ENCODE results near the gene ELP1. TPM values are rescaled to one million over a fixed set of nuclear protein-coding genes. Genes with fewer than 3 reads are reported as not detected.

Gene ELP1
- total RNA-seq, 4 donors from 2014 or later = 10.0 to 27.2 (median 19.1) TPM

- no peak overlapping the region for H3K4me3 ChIP-seq (ENCODE audit: low read depth, poor library complexity, severe bottlenecking)
- DNase-seq (ENCODE audit: low spot score in 2 of 2) = no peak
- WGBS, 2 donors = 85 to 93% methylated on average over 5 of the region's 5 CpGs
- intact Hi-C loops (cut with DNase I; ENCODE audit: low total_unique reads) = no loop called here
- no peak for TF ChIP-seq CTCF (IDR thresholded peaks at IDR 0.05)
- TF ChIP-seq POLR2A (IDR thresholded peaks at IDR 0.05) = no peak
Observed at GRCh38 chr9:108937561-108938305, 3.8 kb upstream of the ELP1 start.

GRCh38 chr9:108934323-108934893, 484 bp upstream of the ELP1 start, which contains the start of gene ABITRAM:
ABITRAM (plus strand) TSS chr9:108934400; CDS start chr9:108934487, 87 bp downstream.
- TF ChIP-seq CTCF (IDR thresholded peaks at IDR 0.05) = no peak
- peak within 1 kb of the TSS; percentile 89 for H3K4me3 ChIP-seq (ENCODE audit: low read depth, poor library complexity, severe bottlenecking)
- intact Hi-C loops (cut with DNase I; ENCODE audit: low total_unique reads) = no loop called here
- DNase-seq (ENCODE audit: low spot score in 2 of 2) = peak; percentile 49 to 89
- WGBS, 2 donors = 0 to 1% methylated on average over 24 to 38 of the region's 47 CpGs

- peak overlapping the region; percentile 89 for H3K4me3 ChIP-seq (ENCODE audit: low read depth, poor library complexity, severe bottlenecking)
- 1% methylated on average over 25 of the region's 25 CpGs for WGBS, 2 donors
- DNase-seq (ENCODE audit: low spot score in 2 of 2) = no peak
- TF ChIP-seq POLR2A (IDR thresholded peaks at IDR 0.05) (no peak), CTCF (IDR thresholded peaks at IDR 0.05) (no peak)
- intact Hi-C loops (cut with DNase I; ENCODE audit: low total_unique reads) = no loop called here
Observed at GRCh38 chr9:108933231-108933717, 650 bp downstream of the ELP1 start.

- no peak for DNase-seq (ENCODE audit: low spot score in 2 of 2)
- TF ChIP-seq POLR2A (IDR thresholded peaks at IDR 0.05) (no peak), CTCF (IDR thresholded peaks at IDR 0.05) (no peak)
- 83 to 86% methylated on average over 2 of the region's 2 CpGs for WGBS, 2 donors
- intact Hi-C loops (cut with DNase I; ENCODE audit: low total_unique reads) = loop anchor here (10.0 kb wide), 1 partner anchor 54 kb away; no protein-coding TSS in a partner anchor
- H3K4me3 ChIP-seq (ENCODE audit: low read depth, poor library complexity, severe bottlenecking) = no peak overlapping the region
Observed at GRCh38 chr9:108928386-108928785, 5.5 kb downstream of the ELP1 start.

GRCh38 chr9:108924466-108924865, 9.5 kb downstream of the ELP1 start:
- TF ChIP-seq POLR2A (IDR thresholded peaks at IDR 0.05) = no peak
- TF ChIP-seq CTCF (IDR thresholded peaks at IDR 0.05) = no peak
- DNase-seq (ENCODE audit: low spot score in 2 of 2) = no peak
- H3K4me3 ChIP-seq (ENCODE audit: low read depth, poor library complexity, severe bottlenecking) = no peak overlapping the region
- intact Hi-C loops (cut with DNase I; ENCODE audit: low total_unique reads) = loop anchor here (10.0 kb wide), 1 partner anchor 50 kb away; no protein-coding TSS in a partner anchor

All from lower leg skin (tissue), 4 donors.